Midbrain (tissue), 1 donor: Measurements from ENCODE around the gene STK32A.

Experiments used
- DNase-seq: peaks from one replicate; lab custom pipeline; 2025; lab: John Stamatoyannopoulos, UW

Gene STK32A

DNA sequence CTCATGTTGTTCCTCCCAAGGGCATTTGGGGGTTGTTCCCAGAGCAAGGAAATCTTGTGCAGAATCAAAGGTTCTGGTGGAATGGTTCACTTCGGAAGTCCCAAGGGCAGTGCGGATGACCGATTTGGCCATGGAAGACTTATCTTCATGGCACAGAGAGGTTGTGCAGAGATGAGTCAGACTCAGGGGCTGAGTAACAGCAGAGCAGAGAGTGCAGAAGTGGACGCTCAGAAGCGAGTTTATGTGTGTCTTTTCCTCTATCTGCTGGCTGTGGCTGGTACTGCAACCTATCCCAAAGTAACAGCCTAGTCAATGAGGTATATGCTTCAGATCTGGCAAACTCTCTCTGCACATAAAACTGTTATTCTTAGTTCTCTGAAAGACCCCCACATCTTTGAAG lies 157.0 kb downstream of the STK32A start:
- no peak for DNase-seq

GRCh38 chr5:147393874-147394672 lies 159.2 kb downstream of the STK32A start:
- DNase-seq, result no peak

DNA sequence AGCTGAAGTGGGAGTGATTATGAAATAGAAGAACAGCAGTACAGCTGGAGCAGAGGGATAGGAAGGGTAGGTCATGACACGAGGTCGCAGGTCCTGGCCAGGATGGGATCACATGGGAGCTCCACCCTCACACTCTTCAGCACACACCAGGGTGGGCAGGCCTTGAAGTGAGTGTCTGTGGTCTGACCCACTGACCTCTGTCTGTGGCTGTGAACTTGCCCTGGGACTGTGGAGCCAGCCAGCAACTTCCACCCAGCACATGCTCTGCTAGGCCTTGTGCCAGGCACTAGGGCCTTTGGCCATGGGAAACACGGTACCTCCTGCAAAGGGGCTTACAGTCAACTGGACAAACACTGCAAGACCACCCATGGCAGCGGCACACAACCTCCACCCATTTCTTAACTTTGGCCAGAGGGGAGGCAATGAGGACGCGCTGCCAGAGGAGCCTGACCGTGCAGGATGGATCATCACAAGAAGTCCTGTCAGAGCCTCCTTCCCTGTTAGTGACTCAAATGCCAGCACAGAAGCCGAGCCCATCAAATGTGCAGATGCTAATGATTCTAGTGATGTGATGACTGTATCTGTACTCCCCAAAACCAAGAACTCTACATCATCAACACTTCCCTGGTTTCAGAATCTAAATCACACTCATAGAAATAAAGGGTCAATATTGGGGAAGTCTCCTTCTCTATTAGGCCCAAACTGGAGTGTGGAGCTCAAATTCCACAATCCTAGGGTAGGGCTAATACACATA lies 161.4 kb downstream of the STK32A start:
- no peak for DNase-seq

DNA sequence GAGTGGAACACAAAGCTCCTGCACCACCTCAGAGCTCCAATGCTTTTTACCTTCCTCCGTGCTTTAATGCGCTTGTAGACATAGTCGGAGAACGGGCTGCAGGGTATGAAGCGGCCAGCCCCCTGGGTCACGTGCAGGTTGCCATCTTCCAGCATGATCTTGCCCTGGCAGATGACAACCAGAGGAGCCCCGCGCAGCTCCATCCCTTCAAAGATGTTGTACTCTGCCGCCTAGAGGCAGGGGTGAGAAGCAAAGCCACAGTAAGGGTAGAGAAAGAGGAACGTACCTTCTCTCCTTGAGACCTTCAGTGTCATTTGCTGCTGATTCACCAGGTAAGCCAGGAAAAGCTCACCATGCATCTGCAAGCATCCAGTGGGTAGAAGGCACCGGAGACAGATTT lies 162.8 kb downstream of the STK32A start:
- no peak for DNase-seq

DNA sequence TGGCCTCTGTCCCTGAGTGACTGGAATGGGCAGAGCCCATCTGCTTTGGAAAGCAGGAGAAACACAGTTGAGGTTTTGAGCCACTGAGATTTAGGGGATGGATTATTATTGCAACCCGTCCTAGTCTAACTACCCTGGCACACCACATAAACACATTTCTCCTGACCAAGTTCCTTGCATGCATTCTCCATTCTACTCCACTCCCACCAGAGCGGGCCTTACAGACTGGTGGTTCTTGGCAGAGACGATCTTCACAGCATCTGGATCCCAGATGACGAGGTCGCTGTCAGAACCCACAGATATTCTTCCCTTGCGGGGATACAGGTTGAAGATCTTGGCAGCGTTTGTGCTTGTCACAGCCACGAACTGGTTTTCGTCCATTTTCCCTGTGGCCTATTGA lies 164.0 kb downstream of the STK32A start:
- no peak for DNase-seq

GRCh38 chr5:147400126-147400809 lies 165.4 kb downstream of the STK32A start:
- no peak for DNase-seq

GRCh38 chr5:147400881-147401280 lies 166.1 kb downstream of the STK32A start:
- DNase-seq, result no peak

- DNase-seq, result peak; percentile 33
Observed at GRCh38 chr5:147403651-147404640, 169.1 kb downstream of the STK32A start.

- no peak for DNase-seq
Observed at GRCh38 chr5:147404706-147405105, 169.9 kb downstream of the STK32A start.

- no peak for DNase-seq
Observed at GRCh38 chr5:147406636-147407035, 171.8 kb downstream of the STK32A start.

- no peak for DNase-seq
Observed at GRCh38 chr5:147407094-147407681, 172.4 kb downstream of the STK32A start.

DNA sequence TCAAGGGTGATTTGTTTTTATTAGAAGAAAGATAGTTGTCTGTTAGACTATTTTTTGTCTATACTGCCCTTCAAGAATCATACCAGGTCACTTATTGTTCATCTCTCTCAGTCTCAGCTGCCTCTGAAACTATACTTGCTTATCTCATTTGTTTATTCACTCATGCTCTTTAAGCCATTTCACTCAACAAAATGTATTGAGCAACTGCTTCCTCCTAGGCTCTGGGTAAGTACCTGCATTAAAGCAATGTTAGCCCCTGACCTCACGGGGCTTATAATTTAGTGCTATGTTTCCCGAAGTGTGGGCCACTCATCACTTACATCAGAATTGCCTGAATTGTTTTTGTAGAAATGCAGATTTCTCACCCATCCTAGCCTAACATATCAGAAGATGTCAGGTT lies 174.2 kb downstream of the STK32A start:
- DNase-seq, result no peak

- no peak for DNase-seq
Observed at GRCh38 chr5:147410496-147411358, 175.9 kb downstream of the STK32A start.

- no peak for DNase-seq
Observed at GRCh38 chr5:147411359-147412319, 176.8 kb downstream of the STK32A start.

DNA sequence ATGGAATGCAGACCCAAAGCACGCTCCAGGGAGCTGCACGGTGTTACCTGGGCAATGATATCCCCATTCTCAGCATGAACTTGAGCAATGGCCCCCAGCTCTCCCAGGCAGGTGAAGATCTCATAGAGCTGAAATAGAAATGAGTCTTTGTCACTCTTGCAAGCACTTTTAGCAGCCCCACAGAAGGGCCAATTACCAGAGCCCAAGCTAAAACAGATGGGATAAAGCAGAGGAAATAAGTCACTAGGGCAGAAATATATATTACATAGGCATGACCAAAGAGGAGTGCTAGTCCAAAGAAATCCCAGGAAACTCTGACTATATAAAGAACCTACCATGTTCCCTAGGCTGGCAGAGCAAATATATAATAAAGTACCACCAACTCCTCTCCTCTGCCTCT lies 177.7 kb downstream of the STK32A start:
- no peak for DNase-seq

- DNase-seq, result no peak
Observed at GRCh38 chr5:147413266-147413665, 178.4 kb downstream of the STK32A start.

GRCh38 chr5:147415651-147416050 lies 180.8 kb downstream of the STK32A start:
- DNase-seq, result no peak

DNA sequence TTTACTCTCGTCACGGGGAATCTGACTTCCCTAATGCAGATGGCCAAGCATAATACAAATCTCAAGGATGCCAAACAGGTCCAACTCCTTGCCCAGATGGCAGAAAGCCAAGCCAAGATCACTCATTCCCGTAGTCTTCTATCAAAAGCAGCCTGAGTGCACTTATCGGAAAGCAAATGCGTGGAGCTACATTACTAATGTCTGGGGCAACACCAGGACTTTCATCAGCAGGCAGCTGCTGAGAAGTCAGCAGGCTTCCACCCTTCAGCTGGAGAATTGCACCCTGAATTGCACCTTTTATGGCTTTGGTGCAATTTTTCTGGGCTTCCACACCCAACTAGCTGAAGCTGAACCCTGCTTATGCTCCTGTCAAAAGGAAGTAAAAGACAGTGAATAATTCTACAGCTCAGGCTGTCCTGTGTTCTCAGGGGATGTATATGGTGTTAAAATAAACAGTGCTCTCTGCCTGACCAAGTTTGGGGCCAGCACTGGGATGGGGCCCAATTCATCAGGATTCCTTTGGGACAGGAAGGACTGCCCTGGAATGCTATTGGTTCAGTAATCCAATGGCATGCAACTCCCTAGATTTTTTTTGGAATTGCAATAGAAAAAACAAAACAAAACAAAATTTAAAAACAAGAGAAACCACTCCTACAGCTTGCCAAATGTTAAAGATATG lies 182.4 kb downstream of the STK32A start:
- no peak for DNase-seq
